ENCODE data around the gene FUT8. TPM values are rescaled to one million over a fixed set of nuclear protein-coding genes. Genes with fewer than 3 reads are reported as not detected.

The FUT8 gene
- polyA plus RNA-seq, 1 of the 3 experiments (the other 2 are of a cell fraction) = 31.7 TPM

- H3K27ac ChIP-seq (ENCODE audit: low read depth in 2 of 2, low read length in 1 of 2) = no peak overlapping the region
- no peak for TF ChIP-seq TAF1 (IDR thresholded peaks at IDR 0.05; ENCODE audit: borderline replicate concordance, low read depth, low read length)
- TF ChIP-seq GABPA (IDR thresholded peaks at IDR 0.05; ENCODE audit: low read depth) = no peak
- no peak for TF ChIP-seq SIN3A (IDR thresholded peaks at IDR 0.05; ENCODE audit: borderline replicate concordance, low read depth, low read length)
- no peak for TF ChIP-seq CTCF (IDR thresholded peaks at IDR 0.05)
- TF ChIP-seq EZH2phosphoT487 (IDR thresholded peaks at IDR 0.05; ENCODE audit: borderline replicate concordance, low read depth) = no peak
- TF ChIP-seq FOSL2 (IDR thresholded peaks at IDR 0.05; ENCODE audit: borderline replicate concordance, low read depth) = no peak
- TF ChIP-seq FOXM1 (IDR thresholded peaks at IDR 0.05; ENCODE audit: low read depth) = no peak
- TF ChIP-seq MEF2A (IDR thresholded peaks at IDR 0.05; ENCODE audit: borderline replicate concordance, low read depth) = no peak
- TF ChIP-seq NFIC (IDR thresholded peaks at IDR 0.05; ENCODE audit: borderline replicate concordance) = no peak
- no peak for TF ChIP-seq PBX3 (IDR thresholded peaks at IDR 0.05)
- H3K9ac ChIP-seq = no peak overlapping the region
- no peaks in the 10 kb centered on the region for H3K9me3 ChIP-seq
- ChIA-PET POLR2A (no interaction called here), CTCF (no interaction called here)
- H4K20me1 ChIP-seq (ENCODE audit: insufficient read depth) = no peaks in the 10 kb centered on the region
- 95% methylated on average over 2 of the region's 2 CpGs for WGBS (ENCODE audit: low lambda C conversion rate)
- no peaks in the 10 kb centered on the region for H3K27me3 ChIP-seq (ENCODE audit: insufficient read depth)
- no peaks in the 10 kb centered on the region for H3K9me2 ChIP-seq
- DNase-seq = no peak
- H2AFZ ChIP-seq (ENCODE audit: low read depth) = no peak overlapping the region
- peaks cover 0 to 5% of the 10 kb centered on the region in 2 experiments for H3K36me3 ChIP-seq (replicated peaks in 1 of 2; ENCODE audit: control insufficient read depth in 1 of 2, insufficient read depth in 2 of 2, low read length in 1 of 2)
- H3K4me3 ChIP-seq (ENCODE audit: low read depth in 2 of 2, low read length in 1 of 2) = no peak overlapping the region
- no peaks in the 10 kb centered on the region for H3K79me2 ChIP-seq (ENCODE audit: insufficient read depth)
- H3K4me1 ChIP-seq (ENCODE audit: control insufficient read depth in 1 of 2, insufficient read depth in 2 of 2, low read depth in 1 of 2, low read length in 1 of 2) = peaks cover 0 to 8% of the 10 kb centered on the region in 2 experiments; a peak in 2 of 4 replicates
- H3F3A ChIP-seq (replicated peaks; ENCODE audit: insufficient read depth) = peaks cover 3% of the 10 kb centered on the region
- H3K4me2 ChIP-seq = no peak overlapping the region
Measured at GRCh38 chr14:65748796-65749195, 336.3 kb downstream of the FUT8 start.

- 88% methylated on average over 3 of the region's 3 CpGs for WGBS (ENCODE audit: low lambda C conversion rate)
- peaks cover 3% of the 10 kb centered on the region for H3F3A ChIP-seq (replicated peaks; ENCODE audit: insufficient read depth)
- no peaks in the 10 kb centered on the region for H4K20me1 ChIP-seq (ENCODE audit: insufficient read depth)
- no peaks in the 10 kb centered on the region for H3K36me3 ChIP-seq (replicated peaks in 1 of 2; ENCODE audit: control insufficient read depth in 1 of 2, insufficient read depth in 2 of 2, low read length in 1 of 2)
- CTCF ChIA-PET = no interaction called here
- H3K4me3 ChIP-seq (ENCODE audit: low read depth in 2 of 2, low read length in 1 of 2) = no peak overlapping the region
- no peak overlapping the region for H3K9ac ChIP-seq
- no peaks in the 10 kb centered on the region for H3K9me2 ChIP-seq
- no peak overlapping the region for H3K4me2 ChIP-seq
- H3K27me3 ChIP-seq (ENCODE audit: insufficient read depth) = no peaks in the 10 kb centered on the region
- no peak for DNase-seq
- no peak overlapping the region for H3K27ac ChIP-seq (ENCODE audit: low read depth in 2 of 2, low read length in 1 of 2)
- POLR2A ChIA-PET = no interaction called here
- no peak overlapping the region for H2AFZ ChIP-seq (ENCODE audit: low read depth)
- no peaks in the 10 kb centered on the region for H3K79me2 ChIP-seq (ENCODE audit: insufficient read depth)
- H3K9me3 ChIP-seq = no peaks in the 10 kb centered on the region
- peaks cover 0 to 8% of the 10 kb centered on the region in 2 experiments; a peak in 2 of 4 replicates for H3K4me1 ChIP-seq (ENCODE audit: control insufficient read depth in 1 of 2, insufficient read depth in 2 of 2, low read depth in 1 of 2, low read length in 1 of 2)
- TF ChIP-seq EZH2phosphoT487 (IDR thresholded peaks at IDR 0.05; ENCODE audit: borderline replicate concordance, low read depth) = no peak
- TF ChIP-seq CHD2 (IDR thresholded peaks at IDR 0.05; ENCODE audit: low read length, partially characterized antibody) = no peak
- TF ChIP-seq IRF3 (IDR thresholded peaks at IDR 0.05; ENCODE audit: low read depth, low read length) = no peak
- no peak for TF ChIP-seq FOXJ3 (CRISPR knock-in tag; IDR thresholded peaks at IDR 0.05)
- no peak for TF ChIP-seq EP300 (IDR thresholded peaks at IDR 0.05; ENCODE audit: borderline replicate concordance in 1 of 2, low read depth in 1 of 2, low read length in 1 of 2)
- TF ChIP-seq USF1 (IDR thresholded peaks at IDR 0.05; ENCODE audit: borderline replicate concordance, low read depth) = no peak
- TF ChIP-seq TCF12 (IDR thresholded peaks at IDR 0.05) = no peak
- no peak for TF ChIP-seq POLR2AphosphoS5 (IDR thresholded peaks at IDR 0.05; ENCODE audit: low read depth, low read length)
- TF ChIP-seq MXI1 (IDR thresholded peaks at IDR 0.05; ENCODE audit: low read depth, low read length) = no peak
- TF ChIP-seq REST (IDR thresholded peaks at IDR 0.05; ENCODE audit: low read depth, low read length) = no peak
- TF ChIP-seq ELF1 (IDR thresholded peaks at IDR 0.05) = no peak
- no peak for TF ChIP-seq GABPA (IDR thresholded peaks at IDR 0.05; ENCODE audit: low read depth)
- TF ChIP-seq JUND (IDR thresholded peaks at IDR 0.05) = no peak
- TF ChIP-seq SMC3 (IDR thresholded peaks at IDR 0.05; ENCODE audit: low read depth, low read length) = no peak
Measured at GRCh38 chr14:65749287-65749686, 336.8 kb downstream of the FUT8 start.
